ENCODE data around the gene MYO1C.
A peak's percentile ranks its signal among the peaks of the same experiment; 100 is the strongest.

MYO1C gene

DNA sequence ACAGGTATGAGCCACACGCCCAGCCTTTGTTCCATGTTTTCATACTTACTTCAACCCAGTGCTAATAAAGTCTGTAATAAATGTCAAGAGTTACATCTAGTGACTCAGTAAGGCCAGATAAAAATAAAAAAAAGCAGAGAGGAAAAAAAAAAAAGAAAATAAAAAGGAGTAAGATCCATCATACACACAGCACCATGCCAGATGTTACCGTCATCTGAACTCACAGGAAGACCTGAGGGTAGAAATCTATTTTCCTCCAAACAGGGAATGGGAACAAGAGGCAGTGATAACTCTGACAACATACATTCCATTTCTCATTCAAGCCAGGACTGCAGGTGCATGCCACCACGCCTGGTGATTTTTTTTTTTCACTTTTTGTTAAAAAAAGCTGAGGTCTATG, 57.2 kb downstream of the MYO1C start:
- no peak for DNase-seq (ENCODE audit: low spot score)

DNA sequence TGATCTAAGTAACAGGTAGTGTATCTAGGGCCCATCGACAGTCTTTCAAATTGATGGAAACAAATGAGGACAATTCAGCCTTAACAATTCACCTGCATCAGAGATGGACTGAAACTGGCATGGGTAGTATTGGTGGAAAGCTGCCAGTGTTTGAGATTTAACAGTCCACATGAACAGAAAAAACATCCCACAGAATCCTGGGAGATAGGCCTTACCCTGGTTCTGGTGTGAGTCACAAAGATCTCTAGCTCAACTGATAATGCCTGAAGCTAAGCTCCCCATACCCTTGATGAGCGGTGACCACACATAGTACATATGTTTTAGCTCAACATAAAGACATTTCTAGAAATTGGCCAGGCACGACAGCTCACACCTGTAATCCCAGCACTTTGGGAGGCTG, 58.3 kb downstream of the MYO1C start:
- no peak for ATAC-seq (ENCODE audit: low read depth)
- peaks cover 62% of the 10 kb centered on the region for H3K36me3 ChIP-seq (ENCODE audit: low read depth)
- H3K4me1 ChIP-seq (ENCODE audit: insufficient read depth, poor library complexity, severe bottlenecking) = no peaks in the 10 kb centered on the region

More for the DNA sequence above, 57.2 kb downstream of the MYO1C start:
- H3K27me3 ChIP-seq (ENCODE audit: insufficient read depth, poor library complexity, severe bottlenecking) = no peaks in the 10 kb centered on the region
- peaks cover 63% of the 10 kb centered on the region for H3K36me3 ChIP-seq (ENCODE audit: low read depth)
- TF ChIP-seq, protein P1, sequence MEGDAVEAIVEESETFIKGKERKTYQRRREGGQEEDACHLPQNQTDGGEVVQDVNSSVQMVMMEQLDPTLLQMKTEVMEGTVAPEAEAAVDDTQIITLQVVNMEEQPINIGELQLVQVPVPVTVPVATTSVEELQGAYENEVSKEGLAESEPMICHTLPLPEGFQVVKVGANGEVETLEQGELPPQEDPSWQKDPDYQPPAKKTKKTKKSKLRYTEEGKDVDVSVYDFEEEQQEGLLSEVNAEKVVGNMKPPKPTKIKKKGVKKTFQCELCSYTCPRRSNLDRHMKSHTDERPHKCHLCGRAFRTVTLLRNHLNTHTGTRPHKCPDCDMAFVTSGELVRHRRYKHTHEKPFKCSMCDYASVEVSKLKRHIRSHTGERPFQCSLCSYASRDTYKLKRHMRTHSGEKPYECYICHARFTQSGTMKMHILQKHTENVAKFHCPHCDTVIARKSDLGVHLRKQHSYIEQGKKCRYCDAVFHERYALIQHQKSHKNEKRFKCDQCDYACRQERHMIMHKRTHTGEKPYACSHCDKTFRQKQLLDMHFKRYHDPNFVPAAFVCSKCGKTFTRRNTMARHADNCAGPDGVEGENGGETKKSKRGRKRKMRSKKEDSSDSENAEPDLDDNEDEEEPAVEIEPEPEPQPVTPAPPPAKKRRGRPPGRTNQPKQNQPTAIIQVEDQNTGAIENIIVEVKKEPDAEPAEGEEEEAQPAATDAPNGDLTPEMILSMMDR (IDR thresholded peaks at IDR 0.05; ENCODE audit: poor library complexity, severe bottlenecking) = no peak
- no peaks in the 10 kb centered on the region for H3K4me1 ChIP-seq (ENCODE audit: insufficient read depth, poor library complexity, severe bottlenecking)
- H3K4me3 ChIP-seq (ENCODE audit: severe bottlenecking) = no peak overlapping the region
- no peak for ATAC-seq (ENCODE audit: low read depth)
- H3K9me3 ChIP-seq (ENCODE audit: severe bottlenecking) = no peaks in the 10 kb centered on the region
- no peak overlapping the region for H3K27ac ChIP-seq (ENCODE audit: poor library complexity, severe bottlenecking)

DNA sequence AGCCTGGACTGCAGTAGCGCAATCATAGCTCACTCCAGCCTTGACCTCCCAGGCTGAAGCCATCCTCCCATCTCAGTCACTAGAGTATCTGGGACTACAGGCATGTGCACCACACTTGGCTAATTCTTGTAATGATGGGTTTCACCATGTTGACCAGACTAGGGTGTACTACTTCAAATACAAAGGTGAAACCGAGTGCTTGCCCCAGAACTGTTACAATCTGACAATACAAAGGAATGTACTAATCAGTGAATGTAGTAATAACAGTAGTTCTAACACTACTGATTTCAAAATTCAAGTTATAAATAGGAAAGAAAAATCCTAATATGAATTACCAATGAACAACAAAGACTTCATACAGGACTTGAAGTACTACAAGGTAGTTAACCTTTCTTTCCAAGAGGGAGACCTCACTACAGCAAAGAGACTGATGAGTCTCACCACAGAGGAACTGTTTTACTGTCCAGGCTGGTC, 60.8 kb downstream of the MYO1C start:
- TF ChIP-seq, protein P1 (IDR thresholded peaks at IDR 0.05; ENCODE audit: poor library complexity, severe bottlenecking) = no peak
- H3K4me1 ChIP-seq (ENCODE audit: insufficient read depth, poor library complexity, severe bottlenecking) = no peaks in the 10 kb centered on the region
- ATAC-seq (ENCODE audit: low read depth) (no peak), DNase-seq (ENCODE audit: low spot score) (no peak)
- no peaks in the 10 kb centered on the region for H3K9me3 ChIP-seq (ENCODE audit: severe bottlenecking)
- no peak overlapping the region for H3K27ac ChIP-seq (ENCODE audit: poor library complexity, severe bottlenecking)
- no peaks in the 10 kb centered on the region for H3K27me3 ChIP-seq (ENCODE audit: insufficient read depth, poor library complexity, severe bottlenecking)
- H3K4me3 ChIP-seq (ENCODE audit: severe bottlenecking) = no peak overlapping the region
- H3K36me3 ChIP-seq (ENCODE audit: low read depth) = peaks cover 54% of the 10 kb centered on the region

More for the DNA sequence above, 58.3 kb downstream of the MYO1C start:
- no peak overlapping the region for H3K27ac ChIP-seq (ENCODE audit: poor library complexity, severe bottlenecking)
- H3K9me3 ChIP-seq (ENCODE audit: severe bottlenecking) = no peaks in the 10 kb centered on the region
- TF ChIP-seq, protein P1 (IDR thresholded peaks at IDR 0.05; ENCODE audit: poor library complexity, severe bottlenecking) = no peak
- DNase-seq (ENCODE audit: low spot score) = no peak
- H3K27me3 ChIP-seq (ENCODE audit: insufficient read depth, poor library complexity, severe bottlenecking) = no peaks in the 10 kb centered on the region
- H3K4me3 ChIP-seq (ENCODE audit: severe bottlenecking) = no peak overlapping the region

DNA sequence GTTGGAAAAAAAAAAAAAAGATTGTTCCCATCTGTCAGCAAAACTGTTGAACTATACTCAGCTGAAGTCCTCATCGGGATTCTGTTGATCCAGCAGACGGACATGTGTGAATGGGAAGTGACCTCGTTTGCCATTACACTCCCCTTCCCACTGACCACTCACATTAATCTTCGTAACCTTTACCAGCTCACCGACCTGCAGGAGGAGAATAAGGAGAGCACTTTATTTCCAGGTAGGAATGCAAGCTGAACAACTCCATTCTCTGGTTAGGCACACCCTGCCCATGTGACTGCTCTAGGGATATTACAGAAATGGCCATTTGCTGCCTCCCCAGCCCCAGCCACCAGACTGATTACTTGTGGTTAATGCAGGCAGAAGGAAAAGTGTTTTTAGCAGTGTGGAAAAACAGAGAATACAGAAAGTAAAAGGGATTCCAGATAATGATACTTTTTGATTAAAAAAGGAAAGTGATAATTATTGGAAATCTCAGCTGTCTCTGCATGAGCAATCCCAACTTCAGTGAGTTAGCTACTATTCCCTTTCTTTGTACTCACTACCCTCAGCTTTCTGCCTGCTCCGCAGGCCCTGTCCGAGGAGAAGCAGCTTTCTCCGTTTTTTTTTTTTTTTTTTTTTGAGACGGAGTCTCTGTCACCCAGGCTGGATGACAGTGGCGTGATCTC, 68.9 kb downstream of the MYO1C start:
- peak overlapping the region; percentile 71 for H3K27ac ChIP-seq (ENCODE audit: poor library complexity, severe bottlenecking)
- H3K9me3 ChIP-seq (ENCODE audit: severe bottlenecking) = no peaks in the 10 kb centered on the region
- DNase-seq (ENCODE audit: low spot score) (no peak), ATAC-seq (ENCODE audit: low read depth) (no peak)
- peaks cover 13% of the 10 kb centered on the region for H3K4me1 ChIP-seq (ENCODE audit: insufficient read depth, poor library complexity, severe bottlenecking)
- peaks cover 41% of the 10 kb centered on the region for H3K36me3 ChIP-seq (ENCODE audit: low read depth)
- TF ChIP-seq, protein P1 (IDR thresholded peaks at IDR 0.05; ENCODE audit: poor library complexity, severe bottlenecking) = no peak
- H3K27me3 ChIP-seq (ENCODE audit: insufficient read depth, poor library complexity, severe bottlenecking) = no peaks in the 10 kb centered on the region
- no peak overlapping the region for H3K4me3 ChIP-seq (ENCODE audit: severe bottlenecking)

DNA sequence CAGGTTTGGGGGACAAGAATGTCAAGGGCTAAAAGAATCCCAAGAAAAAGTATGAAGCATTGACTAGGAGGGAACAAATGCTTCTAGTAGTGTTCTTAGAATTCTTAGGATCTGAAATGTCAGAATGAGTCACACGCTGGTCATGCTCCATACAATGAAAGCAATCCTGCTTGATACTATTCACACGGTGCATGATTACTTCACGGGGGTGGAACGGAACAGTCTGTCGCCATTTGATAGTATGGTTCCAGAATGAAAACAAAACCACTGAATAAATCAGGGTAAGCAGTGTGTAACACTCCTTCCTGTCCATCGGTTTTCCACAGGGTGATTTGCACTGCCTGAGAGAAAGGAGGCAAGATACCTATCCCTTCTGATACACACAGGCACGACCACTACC, 69.6 kb downstream of the MYO1C start:
- Histone ChIP-seq H3K4me3 (ENCODE audit: severe bottlenecking) (no peak overlapping the region), H3K27me3 (ENCODE audit: insufficient read depth, poor library complexity, severe bottlenecking) (no peaks in the 10 kb centered on the region), H3K4me1 (ENCODE audit: insufficient read depth, poor library complexity, severe bottlenecking) (peaks cover 13% of the 10 kb centered on the region), H3K27ac (ENCODE audit: poor library complexity, severe bottlenecking) (peak overlapping the region; percentile 71), H3K9me3 (ENCODE audit: severe bottlenecking) (no peaks in the 10 kb centered on the region), H3K36me3 (ENCODE audit: low read depth) (peaks cover 41% of the 10 kb centered on the region)
- TF ChIP-seq, protein P1 (IDR thresholded peaks at IDR 0.05; ENCODE audit: poor library complexity, severe bottlenecking) = no peak
- DNase-seq (ENCODE audit: low spot score) (peak; percentile 75), ATAC-seq (ENCODE audit: low read depth) (peak; percentile 98)

All from RWPE2 (cell line).